GM23338 (cell line): ENCODE data around the gene ST8SIA4. TPM values are rescaled to one million over a fixed set of nuclear protein-coding genes. Genes with fewer than 3 reads are reported as not detected.

Experiments used
- ATAC-seq: fragments of 200-7000 bp; cut with Tn5 transposase; 3 replicates; pipeline ENCODE4 v1.9.1; 2020
- DNase-seq: peaks from one replicate; pipeline ENCODE4 v3.0.0-alpha.2; 2015; ENCODE audit warnings: low spot score
- H2AFZ ChIP-seq: fragments of 200-600 bp; sonication (generic); 2 replicates; pipeline ENCODE4 v1.8.0; 2016; ENCODE audit warnings: antibody characterized with exemption, mild to moderate bottlenecking, moderate library complexity
- H3F3A ChIP-seq: fragments of 200-600 bp; sonication (generic); replicated peaks from 2 replicates; pipeline ENCODE4 v1.8.0; 2017; ENCODE audit warnings: antibody characterized with exemption, mixed run types, low read depth
- H3K27ac ChIP-seq: fragments of 200-600 bp; sonication (generic); 2 replicates; pipeline ENCODE4 v1.6.1; 2016; ENCODE audit warnings: low read depth
- H3K27me3 ChIP-seq: fragments of 200-600 bp; sonication (generic); 2 replicates; pipeline ENCODE4 v1.8.0; 2016; ENCODE audit warnings: mild to moderate bottlenecking, mixed run types, moderate library complexity; ENCODE audit not compliant: insufficient read depth
- H3K36me3 ChIP-seq: fragments of 200-600 bp; sonication (generic); 2 replicates; pipeline ENCODE4 v1.8.0; 2016; ENCODE audit warnings: mild to moderate bottlenecking; ENCODE audit not compliant: insufficient read depth
- H3K4me1 ChIP-seq: fragments of 200-600 bp; sonication (generic); 2 replicates; pipeline ENCODE4 v1.8.0; 2016; ENCODE audit warnings: mild to moderate bottlenecking, moderate library complexity; ENCODE audit not compliant: insufficient read depth
- H3K4me2 ChIP-seq: fragments of 200-600 bp; sonication (generic); 2 replicates; pipeline ENCODE4 v1.7.1; 2017; ENCODE audit warnings: mixed run types
- H3K4me3 ChIP-seq: fragments of 200-600 bp; sonication (generic); 2 replicates; pipeline ENCODE4 v1.6.1; 2016; ENCODE audit warnings: mixed run types
- H3K79me2 ChIP-seq: fragments of 200-600 bp; sonication (generic); replicated peaks from 2 replicates; pipeline ENCODE4 v1.8.0; 2017; ENCODE audit warnings: mild to moderate bottlenecking; ENCODE audit not compliant: insufficient read depth
- H3K9me2 ChIP-seq: fragments of 200-600 bp; sonication (generic); 2 replicates; pipeline ENCODE4 v1.8.0; 2017; ENCODE audit not compliant: insufficient read depth
- H4K20me1 ChIP-seq: fragments of 200-600 bp; sonication (generic); replicated peaks from 2 replicates; pipeline ENCODE4 v1.8.0; 2017; ENCODE audit warnings: mild to moderate bottlenecking; ENCODE audit not compliant: insufficient read depth
- H3K27ac Mint-ChIP-seq: 2 replicates; pipeline ENCODE4 v1.8.0; 2020; ENCODE audit warnings: inconsistent platforms, mild to moderate bottlenecking, moderate library complexity, mixed read lengths
- H3K27me3 Mint-ChIP-seq: 3 replicates; pipeline ENCODE4 v1.8.0; 2022; ENCODE audit warnings: low read depth, mild to moderate bottlenecking, moderate library complexity, mixed read lengths, inconsistent platforms; ENCODE audit not compliant: insufficient read depth, poor library complexity
- H3K36me3 Mint-ChIP-seq: 3 replicates; pipeline ENCODE4 v1.8.0; 2021; ENCODE audit warnings: low read depth, mild to moderate bottlenecking, inconsistent platforms, moderate library complexity, mixed read lengths
- H3K4me1 Mint-ChIP-seq: 3 replicates; pipeline ENCODE4 v1.8.0; 2020; ENCODE audit warnings: mild to moderate bottlenecking, inconsistent platforms, mixed read lengths
- H3K4me3 Mint-ChIP-seq: 3 replicates; pipeline ENCODE4 v1.8.0; 2021; ENCODE audit warnings: moderate library complexity, mild to moderate bottlenecking, inconsistent platforms, mixed read lengths
- H3K9me3 Mint-ChIP-seq: 3 replicates; pipeline ENCODE4 v1.8.0; 2020; ENCODE audit warnings: moderate library complexity, mild to moderate bottlenecking, inconsistent platforms, mixed read lengths
- EZH2phosphoT487 ChIP-seq: fragments of 200-600 bp; sonication (generic); IDR thresholded peaks from one replicate; pipeline ENCODE4 v1.8.1; 2018; ENCODE audit warnings: antibody characterized with exemption; ENCODE audit not compliant: unreplicated experiment
- JUNB ChIP-seq: IDR thresholded peaks from one replicate; pipeline ENCODE4 v1.6.1; 2016; ENCODE audit warnings: antibody characterized with exemption; ENCODE audit not compliant: unreplicated experiment
- NANOG ChIP-seq: IDR thresholded peaks from 2 replicates; pipeline ENCODE4 v1.6.1; 2016; ENCODE audit warnings: antibody characterized with exemption, borderline replicate concordance
- POLR2AphosphoS5 ChIP-seq: IDR thresholded peaks from 2 replicates; pipeline ENCODE4 v1.6.1; 2016; ENCODE audit warnings: antibody characterized with exemption, low read depth
- ZNF114 ChIP-seq: fragments of 250-450 bp; sonication (Bioruptor Pico); IDR thresholded peaks from 2 replicates; pipeline ENCODE4 v1.5.0; 2020; ENCODE audit warnings: mild to moderate bottlenecking, moderate library complexity
- ZNF331 ChIP-seq: fragments of 250-450 bp; sonication (Bioruptor Pico); IDR thresholded peaks from 2 replicates; pipeline ENCODE4 v1.5.0; 2020; ENCODE audit warnings: low read depth, mild to moderate bottlenecking, moderate library complexity
- polyA plus RNA-seq: library from polyadenylated mRNA; unstranded; fragments of >200 nt; fragmentation: Nextera tagmentation; extraction: Ambion mirVana; gene quantifications from 2 replicates; pipeline ENCODE4 v1.2.1, GENCODE V29; 2016
- total RNA-seq: library from RNA; depleted of rRNA; stranded (reverse); fragments of >200 nt; shearing (Covaris generic); gene quantifications from 2 replicates; pipeline ENCODE4 v1.2.3, GENCODE V29; 2014
- TF ChIP-seq, protein P1 (sequence below): IDR thresholded peaks from one replicate; pipeline ENCODE4 v1.6.1; 2018; ENCODE audit warnings: antibody characterized with exemption; ENCODE audit not compliant: unreplicated experiment
- TF ChIP-seq, protein P2 (sequence below): IDR thresholded peaks from 2 replicates; pipeline ENCODE4 v1.6.1; 2016; ENCODE audit warnings: antibody characterized with exemption
- TF ChIP-seq, protein P3 (sequence below): fragments of 250-450 bp; sonication (Bioruptor Pico); IDR thresholded peaks from 2 replicates; pipeline ENCODE4 v1.5.0; 2020; ENCODE audit warnings: mild to moderate bottlenecking, moderate library complexity
- TF ChIP-seq, protein P4 (sequence below), 2 experiments: fragments of 200-600 bp in 1 of 2; sonication (generic) in 1 of 2; conservative IDR thresholded peaks; 2 replicates each; pipeline versions ENCODE4 v1.5.1 to v1.6.1; 2016 to 2017; ENCODE audit warnings: antibody characterized with exemption in 2 of 2, low read depth in 2 of 2, mild to moderate bottlenecking in 2 of 2, moderate library complexity in 1 of 2

Gene ST8SIA4
- total and polyA plus RNA-seq, 2 experiments from 2014 or later, result 0.11 to 0.28 TPM

DNA sequence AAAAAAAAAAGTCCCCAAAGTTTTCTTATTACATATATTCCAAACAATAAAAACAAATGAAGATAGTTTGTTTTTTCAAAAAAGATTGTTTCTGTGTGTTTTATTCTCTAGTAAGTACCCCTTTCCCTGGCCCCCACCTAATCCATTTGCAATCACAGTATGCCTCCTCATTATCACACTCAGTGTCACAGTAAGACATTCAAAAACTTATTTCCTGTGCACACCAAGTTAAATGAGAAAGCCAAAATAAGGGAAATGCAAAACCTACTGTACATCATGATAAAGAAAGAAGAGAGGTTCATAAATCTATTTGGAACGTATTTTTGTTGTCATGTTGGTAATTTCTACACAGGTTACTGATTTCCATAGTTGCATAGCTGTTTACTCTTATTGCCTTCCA is 62.3 kb downstream of the ST8SIA4 start (continued):
- TF ChIP-seq ZNF114 (CRISPR knock-in tag) (no peak), POLR2AphosphoS5 (no peak)
- TF ChIP-seq, protein P1, sequence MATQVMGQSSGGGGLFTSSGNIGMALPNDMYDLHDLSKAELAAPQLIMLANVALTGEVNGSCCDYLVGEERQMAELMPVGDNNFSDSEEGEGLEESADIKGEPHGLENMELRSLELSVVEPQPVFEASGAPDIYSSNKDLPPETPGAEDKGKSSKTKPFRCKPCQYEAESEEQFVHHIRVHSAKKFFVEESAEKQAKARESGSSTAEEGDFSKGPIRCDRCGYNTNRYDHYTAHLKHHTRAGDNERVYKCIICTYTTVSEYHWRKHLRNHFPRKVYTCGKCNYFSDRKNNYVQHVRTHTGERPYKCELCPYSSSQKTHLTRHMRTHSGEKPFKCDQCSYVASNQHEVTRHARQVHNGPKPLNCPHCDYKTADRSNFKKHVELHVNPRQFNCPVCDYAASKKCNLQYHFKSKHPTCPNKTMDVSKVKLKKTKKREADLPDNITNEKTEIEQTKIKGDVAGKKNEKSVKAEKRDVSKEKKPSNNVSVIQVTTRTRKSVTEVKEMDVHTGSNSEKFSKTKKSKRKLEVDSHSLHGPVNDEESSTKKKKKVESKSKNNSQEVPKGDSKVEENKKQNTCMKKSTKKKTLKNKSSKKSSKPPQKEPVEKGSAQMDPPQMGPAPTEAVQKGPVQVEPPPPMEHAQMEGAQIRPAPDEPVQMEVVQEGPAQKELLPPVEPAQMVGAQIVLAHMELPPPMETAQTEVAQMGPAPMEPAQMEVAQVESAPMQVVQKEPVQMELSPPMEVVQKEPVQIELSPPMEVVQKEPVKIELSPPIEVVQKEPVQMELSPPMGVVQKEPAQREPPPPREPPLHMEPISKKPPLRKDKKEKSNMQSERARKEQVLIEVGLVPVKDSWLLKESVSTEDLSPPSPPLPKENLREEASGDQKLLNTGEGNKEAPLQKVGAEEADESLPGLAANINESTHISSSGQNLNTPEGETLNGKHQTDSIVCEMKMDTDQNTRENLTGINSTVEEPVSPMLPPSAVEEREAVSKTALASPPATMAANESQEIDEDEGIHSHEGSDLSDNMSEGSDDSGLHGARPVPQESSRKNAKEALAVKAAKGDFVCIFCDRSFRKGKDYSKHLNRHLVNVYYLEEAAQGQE, result no peak
- TF ChIP-seq, protein P2, sequence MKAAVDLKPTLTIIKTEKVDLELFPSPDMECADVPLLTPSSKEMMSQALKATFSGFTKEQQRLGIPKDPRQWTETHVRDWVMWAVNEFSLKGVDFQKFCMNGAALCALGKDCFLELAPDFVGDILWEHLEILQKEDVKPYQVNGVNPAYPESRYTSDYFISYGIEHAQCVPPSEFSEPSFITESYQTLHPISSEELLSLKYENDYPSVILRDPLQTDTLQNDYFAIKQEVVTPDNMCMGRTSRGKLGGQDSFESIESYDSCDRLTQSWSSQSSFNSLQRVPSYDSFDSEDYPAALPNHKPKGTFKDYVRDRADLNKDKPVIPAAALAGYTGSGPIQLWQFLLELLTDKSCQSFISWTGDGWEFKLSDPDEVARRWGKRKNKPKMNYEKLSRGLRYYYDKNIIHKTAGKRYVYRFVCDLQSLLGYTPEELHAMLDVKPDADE, result 0 out of 2 replicates have a peak, but pooled peaks have one; percentile 24

DNA sequence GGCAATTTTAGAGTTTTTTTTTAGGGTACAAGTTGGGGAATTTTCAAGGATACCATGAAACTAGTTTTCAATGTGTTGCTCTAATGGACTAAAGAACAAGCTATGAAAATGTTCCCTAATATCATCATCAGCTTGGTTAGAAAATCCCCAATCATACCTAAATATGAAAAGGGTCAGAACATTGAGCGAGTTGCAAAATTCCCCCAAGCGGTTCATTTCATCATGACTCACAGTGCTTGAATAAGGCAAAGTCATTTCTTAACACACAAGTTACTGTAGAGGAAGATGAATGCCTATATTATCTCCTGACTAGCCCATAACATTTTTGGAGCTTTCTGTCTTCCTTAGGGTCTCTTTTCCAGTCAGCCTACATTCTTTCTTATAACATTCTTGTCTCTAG is 62.7 kb downstream of the ST8SIA4 start:
- ATAC-seq (no peak), DNase-seq (no peak)
- H4K20me1 ChIP-seq, result no peaks in the 10 kb centered on the region
- Mint-ChIP-seq H3K27ac (peak overlapping the region; percentile 27; the same call in 1 of the 2 replicates), H3K27me3 (no peaks in the 10 kb centered on the region), H3K4me3 (no peak overlapping the region), H3K4me1 (peaks cover 29% of the 10 kb centered on the region), H3K9me3 (no peaks in the 10 kb centered on the region), H3K36me3 (no peaks in the 10 kb centered on the region)
- no peaks in the 10 kb centered on the region for H3K27me3 ChIP-seq
- H2AFZ ChIP-seq, result no peak overlapping the region
- peaks cover 17% of the 10 kb centered on the region for H3K4me1 ChIP-seq
- no peaks in the 10 kb centered on the region for H3K36me3 ChIP-seq
- H3K27ac ChIP-seq, result no peak overlapping the region
- no peaks in the 10 kb centered on the region for H3F3A ChIP-seq
- peak overlapping the region; percentile 40; the same call in 1 of the 2 replicates for H3K4me2 ChIP-seq
- no peaks in the 10 kb centered on the region for H3K9me2 ChIP-seq
- H3K4me3 ChIP-seq, result no peak overlapping the region
- H3K79me2 ChIP-seq, result no peaks in the 10 kb centered on the region
- TF ChIP-seq POLR2AphosphoS5, result no peak
- no peak for TF ChIP-seq JUNB
- TF ChIP-seq NANOG, result no peak
- TF ChIP-seq, protein P3, sequence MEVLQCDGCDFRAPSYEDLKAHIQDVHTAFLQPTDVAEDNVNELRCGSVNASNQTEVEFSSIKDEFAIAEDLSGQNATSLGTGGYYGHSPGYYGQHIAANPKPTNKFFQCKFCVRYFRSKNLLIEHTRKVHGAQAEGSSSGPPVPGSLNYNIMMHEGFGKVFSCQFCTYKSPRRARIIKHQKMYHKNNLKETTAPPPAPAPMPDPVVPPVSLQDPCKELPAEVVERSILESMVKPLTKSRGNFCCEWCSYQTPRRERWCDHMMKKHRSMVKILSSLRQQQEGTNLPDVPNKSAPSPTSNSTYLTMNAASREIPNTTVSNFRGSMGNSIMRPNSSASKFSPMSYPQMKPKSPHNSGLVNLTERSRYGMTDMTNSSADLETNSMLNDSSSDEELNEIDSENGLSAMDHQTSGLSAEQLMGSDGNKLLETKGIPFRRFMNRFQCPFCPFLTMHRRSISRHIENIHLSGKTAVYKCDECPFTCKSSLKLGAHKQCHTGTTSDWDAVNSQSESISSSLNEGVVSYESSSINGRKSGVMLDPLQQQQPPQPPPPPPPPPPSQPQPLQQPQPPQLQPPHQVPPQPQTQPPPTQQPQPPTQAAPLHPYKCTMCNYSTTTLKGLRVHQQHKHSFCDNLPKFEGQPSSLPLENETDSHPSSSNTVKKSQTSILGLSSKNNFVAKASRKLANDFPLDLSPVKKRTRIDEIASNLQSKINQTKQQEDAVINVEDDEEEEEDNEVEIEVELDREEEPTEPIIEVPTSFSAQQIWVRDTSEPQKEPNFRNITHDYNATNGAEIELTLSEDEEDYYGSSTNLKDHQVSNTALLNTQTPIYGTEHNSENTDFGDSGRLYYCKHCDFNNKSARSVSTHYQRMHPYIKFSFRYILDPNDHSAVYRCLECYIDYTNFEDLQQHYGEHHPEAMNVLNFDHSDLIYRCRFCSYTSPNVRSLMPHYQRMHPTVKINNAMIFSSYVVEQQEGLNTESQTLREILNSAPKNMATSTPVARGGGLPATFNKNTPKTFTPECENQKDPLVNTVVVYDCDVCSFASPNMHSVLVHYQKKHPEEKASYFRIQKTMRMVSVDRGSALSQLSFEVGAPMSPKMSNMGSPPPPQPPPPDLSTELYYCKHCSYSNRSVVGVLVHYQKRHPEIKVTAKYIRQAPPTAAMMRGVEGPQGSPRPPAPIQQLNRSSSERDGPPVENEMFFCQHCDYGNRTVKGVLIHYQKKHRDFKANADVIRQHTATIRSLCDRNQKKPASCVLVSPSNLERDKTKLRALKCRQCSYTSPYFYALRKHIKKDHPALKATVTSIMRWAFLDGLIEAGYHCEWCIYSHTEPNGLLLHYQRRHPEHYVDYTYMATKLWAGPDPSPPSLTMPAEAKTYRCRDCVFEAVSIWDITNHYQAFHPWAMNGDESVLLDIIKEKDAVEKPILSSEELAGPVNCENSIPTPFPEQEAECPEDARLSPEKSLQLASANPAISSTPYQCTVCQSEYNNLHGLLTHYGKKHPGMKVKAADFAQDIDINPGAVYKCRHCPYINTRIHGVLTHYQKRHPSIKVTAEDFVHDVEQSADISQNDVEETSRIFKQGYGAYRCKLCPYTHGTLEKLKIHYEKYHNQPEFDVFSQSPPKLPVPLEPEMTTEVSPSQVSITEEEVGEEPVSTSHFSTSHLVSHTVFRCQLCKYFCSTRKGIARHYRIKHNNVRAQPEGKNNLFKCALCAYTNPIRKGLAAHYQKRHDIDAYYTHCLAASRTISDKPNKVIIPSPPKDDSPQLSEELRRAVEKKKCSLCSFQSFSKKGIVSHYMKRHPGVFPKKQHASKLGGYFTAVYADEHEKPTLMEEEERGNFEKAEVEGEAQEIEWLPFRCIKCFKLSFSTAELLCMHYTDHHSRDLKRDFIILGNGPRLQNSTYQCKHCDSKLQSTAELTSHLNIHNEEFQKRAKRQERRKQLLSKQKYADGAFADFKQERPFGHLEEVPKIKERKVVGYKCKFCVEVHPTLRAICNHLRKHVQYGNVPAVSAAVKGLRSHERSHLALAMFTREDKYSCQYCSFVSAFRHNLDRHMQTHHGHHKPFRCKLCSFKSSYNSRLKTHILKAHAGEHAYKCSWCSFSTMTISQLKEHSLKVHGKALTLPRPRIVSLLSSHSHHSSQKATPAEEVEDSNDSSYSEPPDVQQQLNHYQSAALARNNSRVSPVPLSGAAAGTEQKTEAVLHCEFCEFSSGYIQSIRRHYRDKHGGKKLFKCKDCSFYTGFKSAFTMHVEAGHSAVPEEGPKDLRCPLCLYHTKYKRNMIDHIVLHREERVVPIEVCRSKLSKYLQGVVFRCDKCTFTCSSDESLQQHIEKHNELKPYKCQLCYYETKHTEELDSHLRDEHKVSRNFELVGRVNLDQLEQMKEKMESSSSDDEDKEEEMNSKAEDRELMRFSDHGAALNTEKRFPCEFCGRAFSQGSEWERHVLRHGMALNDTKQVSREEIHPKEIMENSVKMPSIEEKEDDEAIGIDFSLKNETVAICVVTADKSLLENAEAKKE (CRISPR knock-in tag), result no peak
- no peak for TF ChIP-seq ZNF331 (CRISPR knock-in tag)
- TF ChIP-seq, protein P2, result no peak
- TF ChIP-seq, protein P4, sequence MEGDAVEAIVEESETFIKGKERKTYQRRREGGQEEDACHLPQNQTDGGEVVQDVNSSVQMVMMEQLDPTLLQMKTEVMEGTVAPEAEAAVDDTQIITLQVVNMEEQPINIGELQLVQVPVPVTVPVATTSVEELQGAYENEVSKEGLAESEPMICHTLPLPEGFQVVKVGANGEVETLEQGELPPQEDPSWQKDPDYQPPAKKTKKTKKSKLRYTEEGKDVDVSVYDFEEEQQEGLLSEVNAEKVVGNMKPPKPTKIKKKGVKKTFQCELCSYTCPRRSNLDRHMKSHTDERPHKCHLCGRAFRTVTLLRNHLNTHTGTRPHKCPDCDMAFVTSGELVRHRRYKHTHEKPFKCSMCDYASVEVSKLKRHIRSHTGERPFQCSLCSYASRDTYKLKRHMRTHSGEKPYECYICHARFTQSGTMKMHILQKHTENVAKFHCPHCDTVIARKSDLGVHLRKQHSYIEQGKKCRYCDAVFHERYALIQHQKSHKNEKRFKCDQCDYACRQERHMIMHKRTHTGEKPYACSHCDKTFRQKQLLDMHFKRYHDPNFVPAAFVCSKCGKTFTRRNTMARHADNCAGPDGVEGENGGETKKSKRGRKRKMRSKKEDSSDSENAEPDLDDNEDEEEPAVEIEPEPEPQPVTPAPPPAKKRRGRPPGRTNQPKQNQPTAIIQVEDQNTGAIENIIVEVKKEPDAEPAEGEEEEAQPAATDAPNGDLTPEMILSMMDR (conservative IDR thresholded peaks at IDR 0.05; ENCODE audit: low read depth in 2 of 2), result no peak
- no peak for TF ChIP-seq EZH2phosphoT487
